Urinary bladder (tissue), 4 donors: ENCODE data around the gene GPR32. TPM values are rescaled to one million over a fixed set of nuclear protein-coding genes. Genes with fewer than 3 reads are reported as not detected.
"Not testable (repeated sequence)": the region's sequence is repeated elsewhere in the genome, so short reads cannot be mapped to it uniquely, and the experiment has no call there.

Source experiments
- DNase-seq: peaks from one replicate; pipeline ENCODE4 v3.0.0-alpha.2; 2015; ENCODE audit errors: extremely low spot score
- H3K27ac ChIP-seq: one replicate; pipeline ENCODE4 v1.5.1; 2013; ENCODE audit warnings: low read depth, mild to moderate bottlenecking, moderate library complexity
- H3K36me3 ChIP-seq: one replicate; pipeline ENCODE4 v1.6.1; 2013; ENCODE audit warnings: mild to moderate bottlenecking, moderate library complexity; ENCODE audit not compliant: insufficient read depth
- H3K4me1 ChIP-seq: one replicate; pipeline ENCODE4 v1.6.1; 2013; ENCODE audit warnings: mild to moderate bottlenecking, moderate library complexity; ENCODE audit not compliant: insufficient read depth
- H3K4me3 ChIP-seq: one replicate; pipeline ENCODE4 v1.5.1; 2013; ENCODE audit warnings: low read depth, low read length
- WGBS: extraction: QIAGEN DNeasy Blood & Tissue Kit; methylation state at CpG from one replicate; pipeline ENCODE4 v1.1.7; 2013; 5-methylcytosine and 5-hydroxymethylcytosine counted together
- polyA plus RNA-seq: library from polyadenylated mRNA; stranded (reverse); fragments of 200-250 nt; gene quantifications from one replicate; pipeline ENCODE4 v1.2.3, GENCODE V29; 2013
- total RNA-seq: library from RNA; depleted of rRNA; stranded (reverse); fragments of >200 nt; gene quantifications from one replicate; pipeline ENCODE4 v1.2.3, GENCODE V29; 2014
- donor health status: healthy with polysubstance abuse.
- donor health status: healthy.

GPR32 gene
- total and polyA plus RNA-seq, 2 donors, result not detected

DNA sequence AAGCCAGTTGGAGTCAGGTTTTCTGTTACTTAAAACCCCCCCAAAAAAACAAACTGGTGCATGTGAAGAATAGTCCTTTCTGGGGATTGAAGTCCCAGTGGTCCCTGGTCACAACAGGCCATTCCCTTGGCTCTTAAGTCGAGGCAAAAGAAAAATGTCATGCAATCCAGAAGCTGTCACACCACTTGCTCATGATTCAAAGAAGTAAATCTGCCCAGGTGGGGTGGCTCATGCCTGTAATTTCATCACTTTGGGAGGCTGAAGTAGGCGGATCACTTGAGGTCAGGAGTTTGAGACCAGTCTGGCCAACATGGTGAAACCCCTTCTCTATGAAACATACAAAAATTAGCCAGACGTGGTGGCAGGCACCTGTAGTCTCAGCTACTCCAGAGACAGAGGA is 8.8 kb upstream of the GPR32 start:
- not testable (repeated sequence) for DNase-seq, H3K4me1 ChIP-seq, H3K4me3 ChIP-seq, H3K36me3 ChIP-seq, H3K27ac ChIP-seq
- 60% methylated on average over 3 of the region's 3 CpGs for WGBS

GRCh38 chr19:50763521-50763920 is 6.7 kb upstream of the GPR32 start:
- WGBS, result 59% methylated on average over 13 of the region's 13 CpGs
- H3K27ac ChIP-seq, DNase-seq, H3K36me3 ChIP-seq, H3K4me3 ChIP-seq, H3K4me1 ChIP-seq: not testable (repeated sequence)

- no peak overlapping the region for H3K27ac ChIP-seq
- DNase-seq, result no peak
- H3K4me1 ChIP-seq, result no peaks in the 10 kb centered on the region
- H3K4me3 ChIP-seq, result no peak overlapping the region
- H3K36me3 ChIP-seq, result no peaks in the 10 kb centered on the region
- 69% methylated on average over 7 of the region's 7 CpGs for WGBS
Observed at GRCh38 chr19:50764409-50764808, 5.9 kb upstream of the GPR32 start.

- not testable (repeated sequence) for H3K4me3 ChIP-seq, DNase-seq, H3K36me3 ChIP-seq, H3K4me1 ChIP-seq, H3K27ac ChIP-seq
- 69% methylated on average over 12 of the region's 12 CpGs for WGBS
Observed at GRCh38 chr19:50766746-50767145, 3.5 kb upstream of the GPR32 start.

DNA sequence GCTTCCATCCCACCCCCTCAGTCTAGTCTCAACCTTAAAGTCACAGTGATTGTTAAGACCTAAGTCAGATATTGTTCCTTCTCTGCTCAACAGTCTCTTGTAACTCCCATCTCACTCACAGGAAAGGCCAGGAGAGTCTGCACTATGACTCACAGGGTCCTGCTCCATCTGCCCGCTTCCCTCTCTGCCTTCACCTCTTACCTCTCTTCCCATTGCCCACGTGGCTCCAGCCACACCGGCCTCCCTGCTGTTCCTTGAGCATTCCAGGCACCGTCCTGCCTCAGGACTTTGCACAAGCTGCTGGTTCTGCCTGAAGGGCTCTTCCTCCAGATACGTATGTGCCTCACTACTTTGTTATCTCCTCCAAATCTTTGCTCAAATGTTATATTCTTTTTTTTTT is 3.0 kb upstream of the GPR32 start:
- not testable (repeated sequence) for H3K27ac ChIP-seq, H3K4me3 ChIP-seq, H3K4me1 ChIP-seq, DNase-seq, H3K36me3 ChIP-seq
- WGBS, result 34% methylated on average over 5 of the region's 5 CpGs

DNA sequence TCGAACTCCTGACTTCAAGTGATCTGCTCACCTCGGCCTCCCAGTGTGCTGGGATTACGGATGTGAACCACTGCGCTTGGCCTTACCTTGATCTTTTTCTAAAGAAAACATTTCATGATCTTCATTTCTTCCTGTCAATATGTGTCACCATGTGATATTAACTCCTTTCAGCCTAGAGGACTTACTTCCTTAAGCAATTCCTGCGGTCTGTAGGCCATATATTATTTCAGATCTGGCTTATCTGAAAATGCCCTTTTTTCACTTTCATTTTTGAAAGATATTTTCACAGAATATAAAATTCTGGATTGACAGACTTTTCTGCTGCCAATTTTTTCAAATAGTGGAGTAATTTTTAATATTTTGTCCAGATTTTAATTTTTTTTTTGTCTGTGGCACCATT is 2.0 kb upstream of the GPR32 start:
- DNase-seq, result no peak
- no peak overlapping the region for H3K27ac ChIP-seq
- no peaks in the 10 kb centered on the region for H3K36me3 ChIP-seq
- WGBS, result 77% methylated on average over 5 of the region's 5 CpGs
- no peaks in the 10 kb centered on the region for H3K4me1 ChIP-seq
- no peak overlapping the region for H3K4me3 ChIP-seq

DNA sequence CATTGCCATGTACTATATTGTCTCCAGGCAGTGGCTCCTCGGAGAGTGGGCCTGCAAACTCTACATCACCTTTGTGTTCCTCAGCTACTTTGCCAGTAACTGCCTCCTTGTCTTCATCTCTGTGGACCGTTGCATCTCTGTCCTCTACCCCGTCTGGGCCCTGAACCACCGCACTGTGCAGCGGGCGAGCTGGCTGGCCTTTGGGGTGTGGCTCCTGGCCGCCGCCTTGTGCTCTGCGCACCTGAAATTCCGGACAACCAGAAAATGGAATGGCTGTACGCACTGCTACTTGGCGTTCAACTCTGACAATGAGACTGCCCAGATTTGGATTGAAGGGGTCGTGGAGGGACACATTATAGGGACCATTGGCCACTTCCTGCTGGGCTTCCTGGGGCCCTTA is 624 bp downstream of the GPR32 start:
- Histone ChIP-seq H3K27ac (no peak overlapping the region), H3K36me3 (no peaks in the 10 kb centered on the region), H3K4me3 (no peak overlapping the region), H3K4me1 (no peaks in the 10 kb centered on the region)
- no peak for DNase-seq
- 87% methylated on average over 13 of the region's 13 CpGs for WGBS

DNA sequence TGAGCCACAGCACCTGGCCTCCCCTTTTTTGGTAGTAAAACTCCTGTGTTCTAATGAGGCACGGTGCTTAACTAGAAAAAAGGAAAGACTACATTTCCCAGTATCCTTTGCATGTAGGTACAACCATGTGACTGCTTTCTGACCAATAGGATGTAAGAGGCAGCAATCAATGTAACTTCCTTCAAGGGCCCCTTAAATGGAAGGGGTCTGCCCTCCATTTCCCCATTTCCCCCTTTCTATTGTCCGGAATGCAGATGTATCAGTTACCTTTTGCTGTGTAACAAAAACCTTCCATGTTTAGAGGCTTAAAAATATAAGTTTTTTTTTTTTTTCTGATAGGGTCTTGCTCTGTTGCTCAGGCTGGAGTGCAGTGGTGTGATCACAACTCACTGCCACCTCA is 2.2 kb downstream of the GPR32 start:
- DNase-seq, result no peak
- Histone ChIP-seq H3K27ac (no peak overlapping the region), H3K36me3 (no peaks in the 10 kb centered on the region), H3K4me3 (no peak overlapping the region), H3K4me1 (no peaks in the 10 kb centered on the region)
- WGBS, result 60% methylated on average over 2 of the region's 2 CpGs

DNA sequence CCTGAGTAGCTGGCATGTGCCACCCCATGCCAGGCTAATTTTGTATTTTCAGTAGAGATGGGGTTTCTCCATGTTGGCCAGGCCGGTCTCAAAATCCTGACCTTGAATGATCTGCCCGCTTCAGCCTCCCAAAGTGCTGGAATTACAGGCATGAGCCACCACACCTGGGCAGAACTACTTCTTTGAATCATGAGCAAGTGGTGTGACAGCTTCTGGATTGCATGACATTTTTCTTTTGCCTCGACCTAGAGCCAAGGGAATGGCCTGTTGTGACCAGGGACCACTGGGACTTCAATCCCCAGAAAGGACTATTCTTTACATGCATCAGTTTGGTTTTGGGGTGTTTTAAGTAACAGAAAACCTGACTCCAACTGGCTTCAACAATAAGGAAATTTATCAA is 2.6 kb downstream of the GPR32 start:
- not testable (repeated sequence) for H3K27ac ChIP-seq, DNase-seq, H3K4me3 ChIP-seq, H3K4me1 ChIP-seq, H3K36me3 ChIP-seq
- WGBS, result 84% methylated on average over 3 of the region's 3 CpGs

DNA sequence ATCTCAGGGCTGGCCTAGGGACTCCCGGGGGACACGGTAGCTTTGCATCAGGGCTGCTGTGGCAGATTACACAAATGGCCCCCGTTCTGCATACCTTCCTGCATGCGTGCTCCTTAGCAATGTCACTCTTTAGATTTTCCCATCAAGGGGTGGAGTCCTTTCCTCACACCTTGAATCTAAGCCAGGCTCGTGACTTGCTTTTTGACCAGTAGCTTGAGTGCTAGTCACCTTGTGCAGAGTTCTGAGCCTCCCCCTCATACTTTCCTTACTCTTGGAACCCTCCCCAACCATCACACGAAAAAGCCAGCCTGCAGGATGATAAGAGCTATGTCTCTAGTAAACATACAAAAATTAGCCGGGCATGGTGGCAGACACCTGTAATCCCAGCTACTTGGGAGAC is 3.2 kb downstream of the GPR32 start:
- 49% methylated on average over 7 of the region's 7 CpGs for WGBS

GRCh38 chr19:50776131-50776530 is 5.9 kb downstream of the GPR32 start:
- Histone ChIP-seq H3K4me3 (no peak overlapping the region), H3K36me3 (no peaks in the 10 kb centered on the region), H3K27ac (no peak overlapping the region), H3K4me1 (no peaks in the 10 kb centered on the region)
- 85% methylated on average over 5 of the region's 5 CpGs for WGBS
- no peak for DNase-seq

More for the DNA sequence above, 3.2 kb downstream of the GPR32 start:
- not testable (repeated sequence) for H3K4me1 ChIP-seq, DNase-seq, H3K36me3 ChIP-seq, H3K27ac ChIP-seq, H3K4me3 ChIP-seq

- Histone ChIP-seq H3K27ac (no peak overlapping the region), H3K4me3 (no peak overlapping the region), H3K36me3 (no peaks in the 10 kb centered on the region), H3K4me1 (no peaks in the 10 kb centered on the region)
- 44% methylated on average over 4 of the region's 4 CpGs for WGBS
- DNase-seq, result no peak
Observed at GRCh38 chr19:50777261-50777660, 7.0 kb downstream of the GPR32 start.

DNA sequence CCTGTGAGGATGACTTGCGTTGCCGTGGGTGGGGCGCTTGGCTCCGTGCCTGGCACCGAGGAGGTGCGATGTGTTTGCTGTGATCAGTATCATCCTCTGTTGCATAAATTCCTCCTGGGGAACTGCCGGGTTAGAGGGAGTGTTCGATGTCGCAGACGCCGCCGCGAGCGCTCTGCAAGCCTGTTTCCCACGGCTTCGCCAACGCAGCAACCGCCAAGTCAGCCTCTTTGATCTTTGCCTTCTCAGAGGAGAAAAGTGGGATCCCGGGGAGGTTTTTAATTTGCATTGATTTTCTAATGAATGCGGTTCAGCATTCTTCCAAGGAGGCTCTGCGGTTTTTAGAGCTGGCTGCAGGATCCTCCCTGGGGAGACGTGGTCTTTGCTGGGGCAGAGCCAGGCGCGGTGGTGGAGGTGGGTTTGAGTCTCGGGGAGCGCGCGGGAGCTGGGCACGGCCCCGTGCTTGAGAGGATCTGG is 7.6 kb downstream of the GPR32 start:
- 1% methylated on average over 30 of the region's 30 CpGs for WGBS
- DNase-seq, result no peak
- Histone ChIP-seq H3K4me3 (no peak overlapping the region), H3K36me3 (no peaks in the 10 kb centered on the region), H3K4me1 (no peaks in the 10 kb centered on the region), H3K27ac (no peak overlapping the region)

- no peaks in the 10 kb centered on the region for H3K4me1 ChIP-seq
- no peak overlapping the region for H3K27ac ChIP-seq
- H3K4me3 ChIP-seq, result no peak overlapping the region
- 57% methylated on average over 7 of the region's 7 CpGs for WGBS
- no peak for DNase-seq
- H3K36me3 ChIP-seq, result no peaks in the 10 kb centered on the region
Observed at GRCh38 chr19:50778906-50779430, 8.7 kb downstream of the GPR32 start.
